HL-60 (cell line): ENCODE measurements around the gene VAMP3.

Experiments
- DNase-seq, 2 experiments: peaks; one replicate each; pipeline ENCODE4 v3.0.0-alpha.2; 2010 to 2020; ENCODE audit warnings: low read depth in 1 of 2, low spot score in 1 of 2
- H3K27ac ChIP-seq: fragments of 250-450 bp; sonication (Bioruptor Pico); replicated peaks from 2 replicates; pipeline ENCODE4 v1.5.1; 2020; ENCODE audit warnings: mild to moderate bottlenecking, moderate library complexity
- H3K27me3 ChIP-seq: fragments of 250-450 bp; sonication (Bioruptor Pico); 2 replicates; pipeline ENCODE4 v1.5.1; 2021; ENCODE audit warnings: mild to moderate bottlenecking, moderate library complexity; ENCODE audit not compliant: insufficient read depth, poor library complexity, severe bottlenecking
- H3K4me3 ChIP-seq: replicated peaks from 2 replicates; pipeline ENCODE4 v1.5.1; 2011; ENCODE audit warnings: mild to moderate bottlenecking, control low read depth, low read length; ENCODE audit not compliant: insufficient read depth
- CTCF ChIP-seq: IDR thresholded peaks from one replicate; pipeline ENCODE4 v1.5.1; 2011; ENCODE audit warnings: low read length, control low read depth, inconsistent platforms; ENCODE audit not compliant: insufficient read depth
- GABPA ChIP-seq: IDR thresholded peaks from 2 replicates; pipeline ENCODE4 v1.6.1; 2012; ENCODE audit warnings: low read depth
- POLR2AphosphoS5 ChIP-seq: IDR thresholded peaks from 2 replicates; pipeline ENCODE4 v1.6.1; 2012; ENCODE audit warnings: low read depth
- REST ChIP-seq: IDR thresholded peaks from 2 replicates; pipeline ENCODE4 v1.6.1; 2012; ENCODE audit warnings: low read depth; ENCODE audit not compliant: insufficient replicate concordance
- SPI1 ChIP-seq: IDR thresholded peaks from 2 replicates; pipeline ENCODE4 v1.6.1; 2012; ENCODE audit warnings: low read depth, mild to moderate bottlenecking, borderline replicate concordance

The VAMP3 gene

GRCh38 chr1:7808253-7808844, 37.3 kb downstream of the VAMP3 start:
- TF ChIP-seq POLR2AphosphoS5 (no peak), CTCF (peak; percentile 38)
- DNase-seq, result peak in 1 of 2 experiments; percentile 4
- Histone ChIP-seq H3K27me3 (no peaks in the 10 kb centered on the region), H3K27ac (no peak overlapping the region), H3K4me3 (no peak overlapping the region)

GRCh38 chr1:7809742-7810141, 38.6 kb downstream of the VAMP3 start:
- H3K4me3 ChIP-seq, result no peak overlapping the region
- H3K27me3 ChIP-seq, result no peaks in the 10 kb centered on the region
- TF ChIP-seq SPI1 (no peak), POLR2AphosphoS5 (no peak), CTCF (no peak), REST (no peak)
- no peak for DNase-seq
- no peak overlapping the region for H3K27ac ChIP-seq

GRCh38 chr1:7810395-7810794, 39.3 kb downstream of the VAMP3 start:
- H3K4me3 ChIP-seq, result no peak overlapping the region
- no peaks in the 10 kb centered on the region for H3K27me3 ChIP-seq
- no peak for DNase-seq
- H3K27ac ChIP-seq, result no peak overlapping the region
- no peak for TF ChIP-seq CTCF
- no peak for TF ChIP-seq GABPA
- no peak for TF ChIP-seq POLR2AphosphoS5
- TF ChIP-seq SPI1, result no peak
- TF ChIP-seq REST, result no peak

- no peak for TF ChIP-seq CTCF
- no peak for TF ChIP-seq REST
- TF ChIP-seq POLR2AphosphoS5, result no peak
- TF ChIP-seq SPI1, result no peak
- no peak for TF ChIP-seq GABPA
- no peak for DNase-seq
- H3K27me3 ChIP-seq, result no peaks in the 10 kb centered on the region
- H3K4me3 ChIP-seq, result no peak overlapping the region
- no peak overlapping the region for H3K27ac ChIP-seq
These were observed 40.4 kb downstream of the VAMP3 start for GRCh38 chr1:7811476-7811875.
